HCT116 (cell line): ENCODE data around the gene SYNE1. TPM values are rescaled to one million over a fixed set of nuclear protein-coding genes. Genes with fewer than 3 reads are reported as not detected.

Experiments used
- ATAC-seq: fragments of 200-7000 bp; cut with Tn5 transposase; 2 replicates; pipeline ENCODE4 v1.9.1; 2020; ENCODE audit warnings: mild to moderate bottlenecking, moderate library complexity
- BruUV-seq: library from RNA; stranded (reverse); fragments of 400-500 nt; replicated peaks from 2 replicates; lab custom pipeline; 2021; lab: Mats Ljungman, UMichigan
- CTCF ChIA-PET: fragments of 300-600 bp; sonication (Branson Sonifier 250); formaldehyde crosslinking; loops from one replicate; lab custom pipeline; 2021; ENCODE audit warnings: antibody characterized with exemption; lab: Charles Lee
- POLR2A ChIA-PET: fragments of 300-600, 350-600 bp; sonication (Branson Sonifier 250); formaldehyde crosslinking; loops from one replicate; lab custom pipeline; 2021; ENCODE audit warnings: antibody characterized with exemption; lab: Charles Lee
- RAD21 ChIA-PET, 2 experiments: fragments of 300-600 bp; sonication (Branson Sonifier 250); formaldehyde crosslinking; loops; one replicate each; lab custom pipeline; 2023; ENCODE audit warnings: low total read pairs in 2 of 2; ENCODE audit not compliant: uncharacterized antibody in 2 of 2, unreplicated experiment in 2 of 2, low non-redundant PET in 1 of 2; lab: Charles Lee
- DNase-seq: peaks from one replicate; pipeline ENCODE4 v3.0.0-alpha.2; 2010; ENCODE audit warnings: low read depth, low spot score
- H2AFZ ChIP-seq: fragments of 200-600 bp; shearing (Covaris generic), sonication (generic); 2 replicates; pipeline ENCODE4 v1.6.1; 2017; ENCODE audit warnings: low read depth, mixed run types, mixed read lengths, antibody characterized with exemption, low read length; ENCODE audit not compliant: poor library complexity, severe bottlenecking
- H3K27ac ChIP-seq: 2 replicates; pipeline ENCODE4 v1.5.1; 2012; ENCODE audit warnings: low read depth, low read length
- H3K27me3 ChIP-seq: fragments of 200-600 bp; sonication (generic); 2 replicates; pipeline ENCODE4 v1.6.1; 2016; ENCODE audit warnings: mixed run types, low read length, mixed read lengths; ENCODE audit not compliant: insufficient read depth
- H3K36me3 ChIP-seq, 2 experiments: fragments of 200-500 bp in 1 of 2; fragments of 200-600 bp in 1 of 2; sonication (Bioruptor generic) in 1 of 2; sonication (generic) in 1 of 2; 2 replicates each; pipeline versions ENCODE4 v1.5.1 to v1.6.1; 2014 to 2016; ENCODE audit warnings: low read length in 2 of 2, inconsistent platforms in 1 of 2, mixed read lengths in 1 of 2, mixed run types in 1 of 2; ENCODE audit not compliant: insufficient read depth in 2 of 2, control insufficient read depth in 1 of 2
- H3K4me1 ChIP-seq, 2 experiments: fragments of 200-600 bp in 1 of 2; sonication (generic) in 1 of 2; 2 replicates each; pipeline versions ENCODE4 v1.5.1 to v1.6.1; 2012 to 2017; ENCODE audit warnings: low read length in 2 of 2, inconsistent platforms in 1 of 2, mild to moderate bottlenecking in 1 of 2, mixed read lengths in 1 of 2, mixed run types in 1 of 2, moderate library complexity in 1 of 2; ENCODE audit not compliant: insufficient read depth in 2 of 2, control insufficient read depth in 1 of 2
- H3K4me2 ChIP-seq: fragments of 200-600 bp; sonication (generic); 2 replicates; pipeline ENCODE4 v1.6.1; 2017; ENCODE audit warnings: mixed run types, low read length, mixed read lengths
- H3K4me3 ChIP-seq, 2 experiments: fragments of 200-600 bp in 1 of 2; sonication (generic) in 1 of 2; replicated peaks in 1 of 2; 2 replicates each; pipeline ENCODE4 v1.5.1; 2011 to 2016; ENCODE audit warnings: low read length in 2 of 2, control low read depth in 1 of 2, low read depth in 1 of 2, mild to moderate bottlenecking in 1 of 2, mixed read lengths in 1 of 2, mixed run types in 1 of 2
- H3K79me2 ChIP-seq: fragments of 200-600 bp; sonication (generic); 2 replicates; pipeline ENCODE4 v1.6.1; 2017; ENCODE audit warnings: mild to moderate bottlenecking, mixed run types, low read length, moderate library complexity, mixed read lengths; ENCODE audit not compliant: insufficient read depth
- H3K9ac ChIP-seq: fragments of 200-600 bp; sonication (generic); 2 replicates; pipeline ENCODE4 v1.6.1; 2016; ENCODE audit warnings: low read length, mixed read lengths
- H3K9me2 ChIP-seq: fragments of 200-600 bp; sonication (generic), shearing (Covaris generic); 2 replicates; pipeline ENCODE4 v1.6.1; 2017; ENCODE audit warnings: mixed run types, mild to moderate bottlenecking, moderate library complexity; ENCODE audit not compliant: insufficient read depth
- H3K9me3 ChIP-seq, 2 experiments: fragments of 200-500 bp in 1 of 2; fragments of 200-600 bp in 1 of 2; sonication (Bioruptor generic) in 1 of 2; sonication (generic) in 1 of 2; 2 replicates each; pipeline ENCODE4 v1.6.1; 2014 to 2017; ENCODE audit warnings: low read length in 2 of 2, mixed read lengths in 2 of 2, inconsistent platforms in 1 of 2, low read depth in 1 of 2, mild to moderate bottlenecking in 1 of 2, mixed run types in 1 of 2, moderate library complexity in 1 of 2; ENCODE audit not compliant: control insufficient read depth in 1 of 2, insufficient read depth in 1 of 2
- H4K20me1 ChIP-seq: fragments of 200-600 bp; sonication (generic), shearing (Covaris generic); 2 replicates; pipeline ENCODE4 v1.6.1; 2017; ENCODE audit warnings: mixed run types, mild to moderate bottlenecking, moderate library complexity; ENCODE audit not compliant: insufficient read depth
- CBX3 ChIP-seq: IDR thresholded peaks from 2 replicates; pipeline ENCODE4 v1.6.1; 2012; ENCODE audit warnings: low read depth
- CEBPB ChIP-seq: IDR thresholded peaks from 2 replicates; pipeline ENCODE4 v1.6.1; 2012; ENCODE audit warnings: low read depth
- CTCF ChIP-seq, 3 experiments: fragments of 200-600 bp in 1 of 3; sonication (generic) in 1 of 3; IDR thresholded peaks in 2 of 3; conservative IDR thresholded peaks in 1 of 3; 2 replicates each; pipeline ENCODE4 v1.5.1; 2012 to 2017; ENCODE audit warnings: low read depth in 2 of 3, low read length in 2 of 3, antibody characterized with exemption in 1 of 3, borderline replicate concordance in 1 of 3, control low read depth in 1 of 3, mild to moderate bottlenecking in 1 of 3, mixed read lengths in 1 of 3, mixed run types in 1 of 3, moderate library complexity in 1 of 3; ENCODE audit not compliant: insufficient read depth in 1 of 3
- EGR1 ChIP-seq: IDR thresholded peaks from 2 replicates; pipeline ENCODE4 v1.6.1; 2012; ENCODE audit warnings: low read depth
- ELF1 ChIP-seq: IDR thresholded peaks from 2 replicates; pipeline ENCODE4 v1.6.1; 2012; ENCODE audit warnings: low read depth, borderline replicate concordance
- EZH2 ChIP-seq: fragments of 200-600 bp; sonication (generic); IDR thresholded peaks from 2 replicates; pipeline ENCODE4 v1.6.1; 2017; ENCODE audit warnings: antibody characterized with exemption, mixed run types
- FOSL1 ChIP-seq: IDR thresholded peaks from 2 replicates; pipeline ENCODE4 v1.6.1; 2012; ENCODE audit warnings: low read depth
- JUND ChIP-seq: IDR thresholded peaks from 2 replicates; pipeline ENCODE4 v1.6.1; 2012
- MAX ChIP-seq: IDR thresholded peaks from 2 replicates; pipeline ENCODE4 v1.6.1; 2012
- POLR2A ChIP-seq: IDR thresholded peaks from 2 replicates; pipeline ENCODE4 v1.7.0; 2011; ENCODE audit warnings: borderline replicate concordance; ENCODE audit not compliant: insufficient read depth, insufficient read length; ENCODE audit errors: extremely low read depth
- REST ChIP-seq: IDR thresholded peaks from 2 replicates; pipeline ENCODE4 v1.6.1; 2012; ENCODE audit warnings: low read depth
- SIN3A ChIP-seq: IDR thresholded peaks from 2 replicates; pipeline ENCODE4 v1.6.1; 2012; ENCODE audit warnings: low read depth
- SP1 ChIP-seq: IDR thresholded peaks from 2 replicates; pipeline ENCODE4 v1.6.1; 2012; ENCODE audit warnings: low read depth
- SRF ChIP-seq: IDR thresholded peaks from 2 replicates; pipeline ENCODE4 v1.6.1; 2012; ENCODE audit warnings: low read depth
- TCF7L2 ChIP-seq: IDR thresholded peaks from 2 replicates; pipeline ENCODE4 v1.7.0; 2011; ENCODE audit warnings: borderline replicate concordance, inconsistent platforms; ENCODE audit not compliant: insufficient read depth, insufficient read length; ENCODE audit errors: extremely low read depth
- YY1 ChIP-seq: IDR thresholded peaks from 2 replicates; pipeline ENCODE4 v1.6.1; 2011; ENCODE audit warnings: low read length, low read depth, moderate library complexity, mild to moderate bottlenecking; ENCODE audit not compliant: insufficient replicate concordance; ENCODE audit errors: extremely low read depth
- ZNF274 ChIP-seq: fragments of 200-500 bp; sonication (Bioruptor generic); IDR thresholded peaks from 2 replicates; pipeline ENCODE4 v1.6.1; 2014; ENCODE audit warnings: mild to moderate bottlenecking, low read depth, low read length, inconsistent platforms
- intact Hi-C: fragments of 100-400 bp; cut with micrococcal nuclease; formaldehyde crosslinking; loops from 2 replicates; pipeline ENCODE4 v1.10.0; 2022
- total RNA-seq: library from RNA; stranded (reverse); gene quantifications from one replicate; pipeline ENCODE4 v1.2.1, GENCODE V29; 2021; ENCODE audit not compliant: unreplicated experiment

SYNE1 gene
- total RNA-seq, 1 experiment from 2014 or later = 5.4 TPM

GRCh38 chr6:152509916-152510315, 127.2 kb downstream of the SYNE1 start (continued):
- no peak for TF ChIP-seq CTCF (IDR thresholded peaks at IDR 0.05 in 2 of 3, conservative IDR thresholded peaks at IDR 0.05 in 1 of 3; ENCODE audit: borderline replicate concordance in 1 of 3, insufficient read depth in 1 of 3, low read depth in 2 of 3, low read length in 2 of 3)
- TF ChIP-seq JUND = no peak
- TF ChIP-seq, all 23 proteins: peak for 0

- no peaks in the 10 kb centered on the region for H3K9me3 ChIP-seq
- ATAC-seq = no peak
- no peaks in the 10 kb centered on the region for H3K9me2 ChIP-seq
- H3K4me1 ChIP-seq = no peaks in the 10 kb centered on the region
- intact Hi-C loops = no loop called here
- no peak overlapping the region for H3K4me3 ChIP-seq
- BruUV-seq = no TSS peak
- no peaks in the 10 kb centered on the region for H3K36me3 ChIP-seq
- no peak overlapping the region for H3K27ac ChIP-seq
- H3K4me2 ChIP-seq = no peak overlapping the region
- no peaks in the 10 kb centered on the region for H3K27me3 ChIP-seq
- ChIA-PET CTCF (no interaction called here), POLR2A (no interaction called here), RAD21 (no interaction called here)
- TF ChIP-seq CTCF (IDR thresholded peaks at IDR 0.05 in 2 of 3, conservative IDR thresholded peaks at IDR 0.05 in 1 of 3; ENCODE audit: borderline replicate concordance in 1 of 3, insufficient read depth in 1 of 3, low read depth in 2 of 3, low read length in 2 of 3) (no peak), CEBPB (no peak), EGR1 (no peak), POLR2A (no peak), JUND (no peak), EZH2 (no peak), ZNF274 (no peak), ELF1 (no peak), REST (no peak), SRF (no peak), FOSL1 (no peak), SP1 (no peak), SIN3A (no peak), YY1 (no peak), TCF7L2 (no peak), MAX (no peak), CBX3 (no peak)
- DNase-seq = no peak
- H3K9ac ChIP-seq = no peak overlapping the region
- no peaks in the 10 kb centered on the region for H4K20me1 ChIP-seq
- H2AFZ ChIP-seq = no peak overlapping the region
- no peaks in the 10 kb centered on the region for H3K79me2 ChIP-seq
Measured at GRCh38 chr6:152508477-152508876, 128.7 kb downstream of the SYNE1 start.
